NCI-H82 treated with DMSO at 0.1 percent for 48 hours (cell line): ENCODE results near the gene PRKCZ.

Source experiments
- DNase-seq: peaks from one replicate; lab custom pipeline; 2025; ENCODE audit not compliant: unreplicated experiment; lab: John Stamatoyannopoulos, UW

The PRKCZ gene

GRCh38 chr1:2045468-2046173, 4.6 kb upstream of the PRKCZ start:
- no peak for DNase-seq

- DNase-seq: peak; percentile 40
Observed at GRCh38 chr1:2046174-2046917, 3.9 kb upstream of the PRKCZ start.

- no peak for DNase-seq
Observed at GRCh38 chr1:2046953-2047748, 3.1 kb upstream of the PRKCZ start.

- no peak for DNase-seq
Observed at GRCh38 chr1:2047749-2048729, 2.2 kb upstream of the PRKCZ start.

- no peak for DNase-seq
Observed at GRCh38 chr1:2049225-2049717, 940 bp upstream of the PRKCZ start.

- DNase-seq: no peak
Observed at GRCh38 chr1:2050461-2050792, 216 bp downstream of the PRKCZ start.

GRCh38 chr1:2050793-2051682, 827 bp downstream of the PRKCZ start:
- no peak for DNase-seq

GRCh38 chr1:2052054-2052679, 2.0 kb downstream of the PRKCZ start:
- DNase-seq: no peak

GRCh38 chr1:2052756-2053155, 2.5 kb downstream of the PRKCZ start:
- no peak for DNase-seq

GRCh38 chr1:2053217-2053616, 3.0 kb downstream of the PRKCZ start:
- DNase-seq: no peak

GRCh38 chr1:2053784-2054376, 3.7 kb downstream of the PRKCZ start:
- no peak for DNase-seq

- DNase-seq: no peak
Observed at GRCh38 chr1:2054560-2054959, 4.3 kb downstream of the PRKCZ start.

GRCh38 chr1:2055911-2056575, 5.8 kb downstream of the PRKCZ start:
- DNase-seq: no peak

GRCh38 chr1:2056955-2057590, 6.9 kb downstream of the PRKCZ start:
- no peak for DNase-seq

- DNase-seq: no peak
Observed at GRCh38 chr1:2059290-2059953, 9.2 kb downstream of the PRKCZ start.

GRCh38 chr1:2060072-2060471, 9.9 kb downstream of the PRKCZ start:
- DNase-seq: no peak

GRCh38 chr1:2060535-2060934, 10.3 kb downstream of the PRKCZ start:
- DNase-seq: no peak
